Neural progenitor cell (in vitro differentiated cells): Measurements from ENCODE around the gene CORIN.

Experiments
- EZH2 ChIP-seq: fragments of 200-600 bp; sonication (generic); IDR thresholded peaks from 2 replicates; pipeline ENCODE4 v1.6.1; 2017; ENCODE audit warnings: antibody characterized with exemption, mild to moderate bottlenecking, moderate library complexity
- EZH2phosphoT487 ChIP-seq: fragments of 200-600 bp; sonication (generic); IDR thresholded peaks from 2 replicates; pipeline ENCODE4 v1.6.1; 2017; ENCODE audit warnings: antibody characterized with exemption
- TF ChIP-seq, protein P1 (sequence below): fragments of 200-600 bp; sonication (generic); IDR thresholded peaks from 2 replicates; pipeline ENCODE4 v1.5.1; 2017; ENCODE audit warnings: antibody characterized with exemption, mild to moderate bottlenecking

DNA sequence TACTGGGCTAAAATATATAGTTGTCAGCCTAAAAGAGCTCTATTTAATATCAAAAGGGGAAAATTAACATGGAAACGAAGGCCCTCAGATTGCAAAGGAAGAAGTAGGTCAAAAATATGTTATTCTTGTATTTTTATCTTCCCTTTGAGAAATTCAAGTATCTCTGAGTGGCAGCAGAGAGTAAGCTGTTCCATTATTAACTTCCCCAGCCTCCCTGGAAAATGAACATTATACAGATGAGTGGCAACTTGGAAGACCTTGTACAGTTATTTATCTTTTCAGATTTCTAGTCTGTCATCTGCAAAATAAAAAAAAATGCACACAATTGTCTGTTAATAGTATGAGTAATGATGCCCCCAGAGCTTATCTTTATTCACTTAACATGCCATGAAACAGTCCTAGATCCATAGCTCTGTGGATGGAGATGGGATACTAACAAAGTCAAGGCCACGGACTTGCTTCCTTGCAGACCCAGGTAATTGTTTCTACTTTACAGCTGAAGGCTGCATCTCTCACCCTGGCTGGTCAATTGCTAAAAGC is 93.0 kb downstream of the CORIN start:
- TF ChIP-seq, protein P1, sequence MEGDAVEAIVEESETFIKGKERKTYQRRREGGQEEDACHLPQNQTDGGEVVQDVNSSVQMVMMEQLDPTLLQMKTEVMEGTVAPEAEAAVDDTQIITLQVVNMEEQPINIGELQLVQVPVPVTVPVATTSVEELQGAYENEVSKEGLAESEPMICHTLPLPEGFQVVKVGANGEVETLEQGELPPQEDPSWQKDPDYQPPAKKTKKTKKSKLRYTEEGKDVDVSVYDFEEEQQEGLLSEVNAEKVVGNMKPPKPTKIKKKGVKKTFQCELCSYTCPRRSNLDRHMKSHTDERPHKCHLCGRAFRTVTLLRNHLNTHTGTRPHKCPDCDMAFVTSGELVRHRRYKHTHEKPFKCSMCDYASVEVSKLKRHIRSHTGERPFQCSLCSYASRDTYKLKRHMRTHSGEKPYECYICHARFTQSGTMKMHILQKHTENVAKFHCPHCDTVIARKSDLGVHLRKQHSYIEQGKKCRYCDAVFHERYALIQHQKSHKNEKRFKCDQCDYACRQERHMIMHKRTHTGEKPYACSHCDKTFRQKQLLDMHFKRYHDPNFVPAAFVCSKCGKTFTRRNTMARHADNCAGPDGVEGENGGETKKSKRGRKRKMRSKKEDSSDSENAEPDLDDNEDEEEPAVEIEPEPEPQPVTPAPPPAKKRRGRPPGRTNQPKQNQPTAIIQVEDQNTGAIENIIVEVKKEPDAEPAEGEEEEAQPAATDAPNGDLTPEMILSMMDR, result no peak
- TF ChIP-seq EZH2 (no peak), EZH2phosphoT487 (no peak)
